Measurements from ENCODE around the gene PRPS1L1.

- TF ChIP-seq POLR2A (IDR thresholded peaks at IDR 0.05; ENCODE audit: low read length) (no peak), GATA1 (IDR thresholded peaks at IDR 0.05; ENCODE audit: low read depth, low read length) (no peak)
Measured at GRCh38 chr7:18068745-18069144, 41.1 kb upstream of the PRPS1L1 start.

Data from erythroblast (primary cell).